SK-N-SH treated with all-trans-retinoic acid at 6 μM for 48 hours (cell line): ENCODE results near the gene RBPMS2.

Experiments used
- ATAC-seq: fragments of 200-7000 bp; cut with Tn5 transposase; 3 replicates; pipeline ENCODE4 v1.9.1; 2020; ENCODE audit warnings: mild to moderate bottlenecking, moderate library complexity
- ARNTL ChIP-seq: fragments of 450-650 bp; formaldehyde crosslinking; IDR thresholded peaks from 2 replicates; pipeline ENCODE4 v1.5.0; 2020; ENCODE audit warnings: low read depth, mild to moderate bottlenecking, moderate library complexity, borderline replicate concordance
- BACH2 ChIP-seq: fragments of 250-450 bp; sonication (Bioruptor Pico); IDR thresholded peaks from 2 replicates; pipeline ENCODE4 v1.9.0; 2021; ENCODE audit warnings: mild to moderate bottlenecking, borderline replicate concordance
- CREB5 ChIP-seq: fragments of 250-450 bp; sonication (Bioruptor Pico); IDR thresholded peaks from 2 replicates; pipeline ENCODE4 v1.5.1; 2020; ENCODE audit warnings: low read depth, mild to moderate bottlenecking, moderate library complexity
- CSDC2 ChIP-seq: fragments of 250-450 bp; sonication (Bioruptor Pico); IDR thresholded peaks from 2 replicates; pipeline ENCODE4 v1.5.0; 2020; ENCODE audit warnings: mild to moderate bottlenecking, moderate library complexity
- CSRNP3 ChIP-seq: fragments of 250-450 bp; sonication (Bioruptor Pico); IDR thresholded peaks from 2 replicates; pipeline ENCODE4 v1.5.1; 2021; ENCODE audit warnings: mild to moderate bottlenecking, moderate library complexity
- ESRRG ChIP-seq: fragments of 250-450 bp; sonication (Bioruptor Pico); IDR thresholded peaks from 2 replicates; pipeline ENCODE4 v1.6.1; 2021; ENCODE audit warnings: mild to moderate bottlenecking
- GLIS3 ChIP-seq: fragments of 250-450 bp; sonication (Bioruptor Pico); IDR thresholded peaks from 2 replicates; pipeline ENCODE4 v1.5.0; 2020; ENCODE audit warnings: mild to moderate bottlenecking, moderate library complexity
- ISL1 ChIP-seq: fragments of 250-450 bp; sonication (Bioruptor Pico); IDR thresholded peaks from 2 replicates; pipeline ENCODE4 v2.1.2; 2022; ENCODE audit warnings: mild to moderate bottlenecking, moderate library complexity
- OSR1 ChIP-seq: fragments of 250-450 bp; sonication (Bioruptor Pico); IDR thresholded peaks from 2 replicates; pipeline ENCODE4 v1.8.0; 2022; ENCODE audit warnings: moderate library complexity, mild to moderate bottlenecking, inconsistent platforms
- PPARA ChIP-seq: fragments of 250-450 bp; sonication (Bioruptor Pico); IDR thresholded peaks from 2 replicates; pipeline ENCODE4 v1.5.0; 2020; ENCODE audit warnings: mild to moderate bottlenecking, borderline replicate concordance
- RARB ChIP-seq: fragments of 250-450 bp; sonication (Bioruptor Pico); IDR thresholded peaks from 2 replicates; pipeline ENCODE4 v1.8.0; 2021; ENCODE audit warnings: mild to moderate bottlenecking, moderate library complexity
- SNAI2 ChIP-seq: fragments of 250-450 bp; sonication (Bioruptor Pico); IDR thresholded peaks from 2 replicates; pipeline ENCODE4 v1.5.0; 2020; ENCODE audit warnings: mild to moderate bottlenecking, moderate library complexity
- TCF4 ChIP-seq: fragments of 250-450 bp; sonication (Bioruptor Pico); IDR thresholded peaks from 2 replicates; pipeline ENCODE4 v1.8.0; 2021; ENCODE audit warnings: mild to moderate bottlenecking, moderate library complexity, borderline replicate concordance
- TOX ChIP-seq: fragments of 250-450 bp; sonication (Bioruptor Pico); IDR thresholded peaks from 2 replicates; pipeline ENCODE4 v1.8.0; 2021; ENCODE audit warnings: mild to moderate bottlenecking, moderate library complexity, borderline replicate concordance
- ZC3H10 ChIP-seq: fragments of 250-450 bp; sonication (Bioruptor Pico); IDR thresholded peaks from 2 replicates; pipeline ENCODE4 v1.5.1; 2021; ENCODE audit warnings: mild to moderate bottlenecking, moderate library complexity
- ZFP30 ChIP-seq: fragments of 450-650 bp; formaldehyde crosslinking; IDR thresholded peaks from 2 replicates; pipeline ENCODE4 v1.5.0; 2022; ENCODE audit warnings: mild to moderate bottlenecking, moderate library complexity
- ZNF70 ChIP-seq: fragments of 450-650 bp; formaldehyde crosslinking; IDR thresholded peaks from 2 replicates; pipeline ENCODE4 v1.5.0; 2020; ENCODE audit warnings: mild to moderate bottlenecking, moderate library complexity
- ZNF8 ChIP-seq: fragments of 450-650 bp; formaldehyde crosslinking; IDR thresholded peaks from 2 replicates; pipeline ENCODE4 v1.5.0; 2020; ENCODE audit warnings: mild to moderate bottlenecking, moderate library complexity
- TF ChIP-seq, protein P1 (sequence below): fragments of 250-450 bp; sonication (Bioruptor Pico); IDR thresholded peaks from 2 replicates; pipeline ENCODE4 v1.5.0; 2020; ENCODE audit warnings: mild to moderate bottlenecking, moderate library complexity

Gene RBPMS2

DNA sequence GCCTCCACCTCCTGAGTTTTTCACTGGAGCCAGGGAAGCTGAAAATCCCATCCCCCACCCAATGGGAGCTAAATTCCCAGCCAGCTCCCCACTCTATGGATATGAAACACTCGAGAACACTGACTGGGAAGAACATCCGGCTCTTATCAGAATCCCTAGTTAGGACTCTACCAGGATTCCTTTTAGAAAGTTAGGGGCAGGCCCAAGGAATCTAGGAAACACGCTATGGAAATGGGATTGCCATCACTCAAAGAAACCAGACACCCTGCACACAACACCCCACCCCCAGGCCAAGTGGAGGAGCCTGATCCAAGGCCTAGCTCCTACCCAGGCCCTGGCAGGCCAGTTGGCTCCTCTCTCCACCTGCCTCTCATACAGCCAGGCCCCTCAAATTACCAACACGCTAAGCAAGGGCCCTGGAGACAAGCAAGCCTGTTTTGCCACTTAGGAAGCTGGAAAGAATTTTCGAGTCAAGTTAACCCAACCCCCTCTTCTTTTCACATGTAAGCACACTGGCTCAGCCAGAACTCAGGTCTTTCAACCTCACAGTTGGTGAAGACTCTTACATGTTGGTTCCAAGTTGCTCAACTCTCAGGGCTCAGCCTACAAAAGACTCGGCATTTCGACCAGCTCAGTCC lies 75.5 kb downstream of the RBPMS2 start:
- TF ChIP-seq TOX (CRISPR knock-in tag), result no peak
- TF ChIP-seq, all 23 proteins: peak for 0
- ATAC-seq, result peak; percentile 5; the same call in 2 of the 3 replicates

- no peak for TF ChIP-seq BACH2 (CRISPR knock-in tag)
- no peak for ATAC-seq
Measured at GRCh38 chr15:64698823-64699222, 76.6 kb downstream of the RBPMS2 start.

DNA sequence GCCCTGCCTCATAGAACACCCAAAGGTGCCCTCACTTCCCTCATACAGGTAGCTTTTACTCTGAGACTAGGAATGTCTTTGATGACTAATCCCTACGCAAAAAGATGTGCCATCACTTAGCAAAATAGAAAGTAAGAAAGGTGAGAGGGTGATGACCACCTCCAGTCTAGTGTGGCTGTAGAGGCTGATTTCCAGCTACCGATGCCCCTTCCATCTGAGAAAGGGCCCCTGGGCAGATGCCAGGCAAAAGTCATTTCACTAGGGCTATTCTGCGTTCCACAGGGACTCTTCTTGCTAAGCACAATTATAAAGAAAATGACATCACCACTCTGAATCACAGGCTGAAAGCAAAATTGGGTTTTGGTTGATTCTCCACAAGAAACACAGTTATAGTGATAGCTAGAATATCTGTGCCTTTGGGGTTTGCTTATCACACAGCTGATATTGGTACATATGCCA lies 77.4 kb downstream of the RBPMS2 start:
- TF ChIP-seq ISL1 (CRISPR knock-in tag), result no peak
- TF ChIP-seq RARB, result no peak
- TF ChIP-seq, protein P1, sequence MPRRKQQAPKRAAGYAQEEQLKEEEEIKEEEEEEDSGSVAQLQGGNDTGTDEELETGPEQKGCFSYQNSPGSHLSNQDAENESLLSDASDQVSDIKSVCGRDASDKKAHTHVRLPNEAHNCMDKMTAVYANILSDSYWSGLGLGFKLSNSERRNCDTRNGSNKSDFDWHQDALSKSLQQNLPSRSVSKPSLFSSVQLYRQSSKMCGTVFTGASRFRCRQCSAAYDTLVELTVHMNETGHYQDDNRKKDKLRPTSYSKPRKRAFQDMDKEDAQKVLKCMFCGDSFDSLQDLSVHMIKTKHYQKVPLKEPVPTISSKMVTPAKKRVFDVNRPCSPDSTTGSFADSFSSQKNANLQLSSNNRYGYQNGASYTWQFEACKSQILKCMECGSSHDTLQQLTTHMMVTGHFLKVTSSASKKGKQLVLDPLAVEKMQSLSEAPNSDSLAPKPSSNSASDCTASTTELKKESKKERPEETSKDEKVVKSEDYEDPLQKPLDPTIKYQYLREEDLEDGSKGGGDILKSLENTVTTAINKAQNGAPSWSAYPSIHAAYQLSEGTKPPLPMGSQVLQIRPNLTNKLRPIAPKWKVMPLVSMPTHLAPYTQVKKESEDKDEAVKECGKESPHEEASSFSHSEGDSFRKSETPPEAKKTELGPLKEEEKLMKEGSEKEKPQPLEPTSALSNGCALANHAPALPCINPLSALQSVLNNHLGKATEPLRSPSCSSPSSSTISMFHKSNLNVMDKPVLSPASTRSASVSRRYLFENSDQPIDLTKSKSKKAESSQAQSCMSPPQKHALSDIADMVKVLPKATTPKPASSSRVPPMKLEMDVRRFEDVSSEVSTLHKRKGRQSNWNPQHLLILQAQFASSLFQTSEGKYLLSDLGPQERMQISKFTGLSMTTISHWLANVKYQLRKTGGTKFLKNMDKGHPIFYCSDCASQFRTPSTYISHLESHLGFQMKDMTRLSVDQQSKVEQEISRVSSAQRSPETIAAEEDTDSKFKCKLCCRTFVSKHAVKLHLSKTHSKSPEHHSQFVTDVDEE (CRISPR knock-in tag), result no peak
- TF ChIP-seq ZC3H10 (CRISPR knock-in tag), result no peak
- TF ChIP-seq OSR1, result no peak
- TF ChIP-seq SNAI2 (CRISPR knock-in tag), result no peak
- TF ChIP-seq ZNF8 (CRISPR knock-in tag), result no peak
- TF ChIP-seq ZNF70, result no peak
- TF ChIP-seq CREB5 (CRISPR knock-in tag), result no peak
- TF ChIP-seq ARNTL (CRISPR knock-in tag), result no peak
- TF ChIP-seq TOX (CRISPR knock-in tag), result no peak
- TF ChIP-seq CSDC2 (CRISPR knock-in tag), result no peak
- no peak for TF ChIP-seq BACH2 (CRISPR knock-in tag)
- TF ChIP-seq TCF4 (CRISPR knock-in tag), result no peak
- ATAC-seq, result no peak

DNA sequence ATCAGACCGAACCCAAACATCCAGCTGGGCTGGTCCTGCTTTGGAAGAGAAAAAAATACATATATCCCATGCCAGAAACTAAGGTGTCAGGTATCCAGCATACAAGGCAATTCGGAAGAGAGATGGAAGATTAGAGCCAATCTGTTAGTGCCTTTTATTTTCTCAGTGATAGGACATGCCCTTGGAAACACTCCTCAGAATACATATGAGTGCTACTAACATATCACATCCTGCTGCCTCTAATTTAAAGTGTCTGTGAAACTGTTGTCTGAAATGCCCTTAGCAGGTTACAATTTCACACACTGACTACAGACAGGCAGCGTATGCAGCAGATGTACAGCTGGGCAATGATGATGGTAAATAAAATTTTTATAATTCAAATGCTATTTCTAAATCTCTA lies 78.9 kb downstream of the RBPMS2 start:
- TF ChIP-seq, protein P1 (CRISPR knock-in tag), result no peak
- TF ChIP-seq RARB (no peak), ZFP30 (CRISPR knock-in tag) (no peak), CSRNP3 (CRISPR knock-in tag) (no peak), ARNTL (CRISPR knock-in tag) (no peak), OSR1 (no peak), ZNF70 (no peak), TOX (CRISPR knock-in tag) (no peak), GLIS3 (CRISPR knock-in tag) (no peak), ZNF8 (CRISPR knock-in tag) (no peak), CSDC2 (CRISPR knock-in tag) (no peak), ZC3H10 (CRISPR knock-in tag) (no peak), SNAI2 (CRISPR knock-in tag) (no peak), PPARA (CRISPR knock-in tag) (no peak), ESRRG (CRISPR knock-in tag) (no peak), ISL1 (CRISPR knock-in tag) (no peak)
- ATAC-seq, result no peak
